GM12878 (cell line): Measurements from ENCODE around the gene FAM217B. TPM values are rescaled to one million over a fixed set of nuclear protein-coding genes. Genes with fewer than 3 reads are reported as not detected.

Experiments used
- ATAC-seq: fragments of 200-7000 bp; cut with Tn5 transposase; 3 replicates; pipeline ENCODE4 v1.9.1; 2020; ENCODE audit warnings: mild to moderate bottlenecking, moderate library complexity
- BruUV-seq: library from RNA; stranded (reverse); fragments of 400-500 nt; replicated peaks from 2 replicates; lab custom pipeline; 2021; lab: Mats Ljungman, UMichigan
- CTCF ChIA-PET: fragments of 300-600 bp; sonication (Branson Sonifier 250); formaldehyde crosslinking; extraction: SDS; loops from one replicate; lab custom pipeline; 2021; ENCODE audit warnings: inconsistent platforms; lab: Yijun Ruan, JAX
- POLR2A ChIA-PET: fragments of 350-600 bp; formaldehyde crosslinking; extraction: SDS; loops from one replicate; lab custom pipeline; 2021; ENCODE audit warnings: inconsistent platforms; lab: Charles Lee
- RAD21 ChIA-PET: fragments of 300-600 bp; sonication (Branson Sonifier 250); formaldehyde crosslinking; loops from one replicate; lab custom pipeline; 2023; ENCODE audit warnings: antibody characterized with exemption; ENCODE audit not compliant: unreplicated experiment; lab: Charles Lee
- SMC1A ChIA-PET: fragments of 300-600 bp; sonication (Branson Sonifier 250); formaldehyde crosslinking; loops from one replicate; lab custom pipeline; 2023; ENCODE audit not compliant: unreplicated experiment, uncharacterized antibody; lab: Charles Lee
- DNase-seq: peaks from one replicate; pipeline ENCODE4 v3.0.0-alpha.2; 2011; ENCODE audit warnings: low read depth, low spot score
- FAIRE-seq: peaks from 3 replicates; lab custom pipeline; 2011; peaks lifted over from hg19 to GRCh38; lab: Jason Lieb, UNC
- H2AFZ ChIP-seq: 2 replicates; pipeline ENCODE4 v1.6.0; 2011; ENCODE audit warnings: low read depth, low read length, control low read depth; ENCODE audit not compliant: control insufficient read depth
- H3K27ac ChIP-seq: 2 replicates; pipeline ENCODE4 v1.5.1; 2011; ENCODE audit warnings: control low read depth; ENCODE audit not compliant: control insufficient read depth, insufficient read depth
- H3K27me3 ChIP-seq, 2 experiments: replicated peaks in 1 of 2; 2 replicates each; pipeline versions ENCODE4 v1.6.0 to v1.6.1; 2011; ENCODE audit warnings: low read length in 1 of 2; ENCODE audit not compliant: control insufficient read depth in 2 of 2, insufficient read depth in 2 of 2
- H3K36me3 ChIP-seq, 2 experiments: 2 replicates each; pipeline ENCODE4 v1.5.1; 2011; ENCODE audit warnings: low read length in 1 of 2; ENCODE audit not compliant: control insufficient read depth in 2 of 2, insufficient read depth in 2 of 2
- H3K4me1 ChIP-seq: 2 replicates; pipeline ENCODE4 v1.6.1; 2011; ENCODE audit warnings: mild to moderate bottlenecking, low read length, moderate library complexity, mixed read lengths; ENCODE audit not compliant: control insufficient read depth, insufficient read depth
- H3K4me2 ChIP-seq: 2 replicates; pipeline ENCODE4 v1.6.0; 2011; ENCODE audit warnings: control low read depth; ENCODE audit not compliant: control insufficient read depth, insufficient read depth
- H3K4me3 ChIP-seq: fragments of 200-600 bp; sonication (generic); 2 replicates; pipeline ENCODE4 v1.5.1; 2016
- H3K79me2 ChIP-seq: 2 replicates; pipeline ENCODE4 v1.6.0; 2011; ENCODE audit warnings: low read length; ENCODE audit not compliant: control insufficient read depth, insufficient read depth
- H3K9ac ChIP-seq: 2 replicates; pipeline ENCODE4 v1.8.0; 2011; ENCODE audit warnings: low read length, control low read depth, mixed read lengths; ENCODE audit not compliant: control insufficient read depth, insufficient read depth
- H3K9me3 ChIP-seq: replicated peaks from 3 replicates; pipeline ENCODE4 v1.5.1; 2011; ENCODE audit warnings: mild to moderate bottlenecking, low read length; ENCODE audit not compliant: control insufficient read depth, insufficient read depth
- H4K20me1 ChIP-seq: 2 replicates; pipeline ENCODE4 v1.6.0; 2011; ENCODE audit not compliant: control insufficient read depth, insufficient read depth
- ASH2L ChIP-seq: fragments of 300-600, 200-600 bp; sonication (generic); IDR thresholded peaks from 2 replicates; pipeline ENCODE4 v1.6.1; 2017; ENCODE audit warnings: low read depth, mild to moderate bottlenecking, borderline replicate concordance
- CBFB ChIP-seq: IDR thresholded peaks from 2 replicates; pipeline ENCODE4 v1.6.1; 2016; ENCODE audit warnings: antibody characterized with exemption, low read depth
- IKZF1 ChIP-seq: fragments of 450-650 bp; conservative IDR thresholded peaks from 2 replicates; pipeline ENCODE4 v1.6.1; 2017; ENCODE audit warnings: antibody characterized with exemption, mild to moderate bottlenecking
- IRF3 ChIP-seq: fragments of 450-650 bp; IDR thresholded peaks from 2 replicates; pipeline ENCODE4 v1.6.1; 2014; ENCODE audit warnings: mild to moderate bottlenecking
- KDM1A ChIP-seq: fragments of 200-600 bp; sonication (generic); IDR thresholded peaks from 2 replicates; pipeline ENCODE4 v1.6.1; 2016; ENCODE audit warnings: borderline replicate concordance
- MEF2A ChIP-seq: IDR thresholded peaks from 2 replicates; pipeline ENCODE4 v1.6.1; 2011; ENCODE audit warnings: low read depth, mild to moderate bottlenecking, low read length, moderate library complexity; ENCODE audit not compliant: insufficient read depth
- NRF1 ChIP-seq: conservative IDR thresholded peaks from 2 replicates; pipeline ENCODE4 v1.6.1; 2011; ENCODE audit warnings: mild to moderate bottlenecking, low read depth, low read length, improper control_type of control experiment
- POLR2AphosphoS5 ChIP-seq: IDR thresholded peaks from 2 replicates; pipeline ENCODE4 v1.6.1; 2011; ENCODE audit warnings: mild to moderate bottlenecking, low read length, inconsistent platforms
- RUNX3 ChIP-seq: IDR thresholded peaks from 2 replicates; pipeline ENCODE4 v1.6.1; 2012; ENCODE audit warnings: low read length, inconsistent platforms
- SIX5 ChIP-seq: IDR thresholded peaks from 2 replicates; pipeline ENCODE4 v1.6.1; 2011; ENCODE audit warnings: mild to moderate bottlenecking, low read depth, low read length, moderate library complexity; ENCODE audit not compliant: severe bottlenecking
- SUPT20H ChIP-seq: IDR thresholded peaks from 2 replicates; pipeline ENCODE4 v1.6.1; 2011; ENCODE audit warnings: low read depth, mild to moderate bottlenecking, low read length, moderate library complexity, borderline replicate concordance; ENCODE audit not compliant: control insufficient read depth
- WGBS: methylation state at CpG from one replicate; pipeline ENCODE4 v1.1.6; 2016; ENCODE audit warnings: low lambda C conversion rate; ENCODE audit not compliant: insufficient replicate concordance, insufficient coverage; ENCODE audit errors: missing lambda C conversion rate; 5-methylcytosine and 5-hydroxymethylcytosine counted together
- in situ Hi-C: fragments of 300-500 bp; cut with MboI; formaldehyde crosslinking; loops from 9 replicates; pipeline ENCODE4 v1.14.3; 2018; ENCODE audit warnings: mixed read lengths
- intact Hi-C: fragments of 100-400 bp; cut with micrococcal nuclease; formaldehyde crosslinking; loops from one replicate; pipeline ENCODE4 v1.14.2; 2022; ENCODE audit not compliant: unreplicated experiment
- polyA plus RNA-seq, 11 experiments: library from polyadenylated mRNA; depleted of rRNA in 4 of 11; unstranded in 6 of 11; stranded (reverse) in 5 of 11; fragments of >200 nt; fragmentation: Nextera tagmentation in 4 of 11; fragmentation: Illumina TruSeq in 1 of 11; extraction: Ambion mirVana in 4 of 11; extraction: Trizol in 1 of 11; gene quantifications; 1 replicate in 1 of 11; 2 replicates in 10 of 11; pipeline versions ENCODE4 v1.2.1 to v1.2.3, GENCODE V29; 2011 to 2016; ENCODE audit warnings: inconsistent platforms in 2 of 11, missing spikeins in 2 of 11, low read depth in 1 of 11
- total RNA-seq, 4 experiments: library from RNA; depleted of rRNA in 3 of 4; stranded (reverse); fragments of >200 nt in 3 of 4; fragmentation: Illumina TruSeq in 1 of 4; extraction: Trizol in 1 of 4; gene quantifications; 2 replicates each; pipeline versions ENCODE4 v1.2.1 to v1.2.3, GENCODE V29; 2013 to 2021
- TF ChIP-seq, protein P1 (sequence below): fragments of 150-350 bp; IDR thresholded peaks from 2 replicates; pipeline ENCODE4 v1.6.1; 2016; ENCODE audit warnings: low read depth, low read length
- TF ChIP-seq, protein P2 (sequence below): fragments of 450-650 bp; IDR thresholded peaks from 2 replicates; pipeline ENCODE4 v1.6.1; 2017; ENCODE audit warnings: mild to moderate bottlenecking
- TF ChIP-seq, protein P3 (sequence below): fragments of 450-650 bp; IDR thresholded peaks from 2 replicates; pipeline ENCODE4 v1.6.1; 2017; ENCODE audit warnings: borderline replicate concordance
- TF ChIP-seq, protein P4 (sequence below): IDR thresholded peaks from 2 replicates; pipeline ENCODE4 v1.6.1; 2011; ENCODE audit warnings: low read depth, mild to moderate bottlenecking, low read length, moderate library complexity, borderline replicate concordance; ENCODE audit errors: extremely low read depth

FAM217B gene
- total and polyA plus RNA-seq, 10 of the 15 experiments (the other 5 are each of a cell fraction or from before 2014, with no cell fraction given) = 6.3 to 18.3 (median 10.6) TPM

- ATAC-seq = no peak
- RAD21 ChIA-PET = no interaction called here
- SMC1A ChIA-PET = interaction anchor here (0.6 to 1.6 kb wide), 2 partner anchors 12 to 43 kb away, joined by 3 read pairs; no protein-coding TSS in a partner anchor
- H3K27me3 ChIP-seq = no peaks in the 10 kb centered on the region
- H3K4me2 ChIP-seq = no peak overlapping the region
- CTCF ChIA-PET = interaction anchor here (0.6 to 1.3 kb wide), 2 partner anchors 48 to 265 kb away, joined by 3 to 4 read pairs; no protein-coding TSS in a partner anchor
- intact Hi-C loops = no loop called here
- FAIRE-seq = no peak
- TF ChIP-seq KDM1A (no peak), IRF3 (no peak), ASH2L (no peak), IKZF1 (no peak), MEF2A (no peak), SIX5 (no peak), NRF1 (no peak), CBFB (no peak), SUPT20H (no peak), RUNX3 (no peak), POLR2AphosphoS5 (no peak)
- TF ChIP-seq, protein P1, sequence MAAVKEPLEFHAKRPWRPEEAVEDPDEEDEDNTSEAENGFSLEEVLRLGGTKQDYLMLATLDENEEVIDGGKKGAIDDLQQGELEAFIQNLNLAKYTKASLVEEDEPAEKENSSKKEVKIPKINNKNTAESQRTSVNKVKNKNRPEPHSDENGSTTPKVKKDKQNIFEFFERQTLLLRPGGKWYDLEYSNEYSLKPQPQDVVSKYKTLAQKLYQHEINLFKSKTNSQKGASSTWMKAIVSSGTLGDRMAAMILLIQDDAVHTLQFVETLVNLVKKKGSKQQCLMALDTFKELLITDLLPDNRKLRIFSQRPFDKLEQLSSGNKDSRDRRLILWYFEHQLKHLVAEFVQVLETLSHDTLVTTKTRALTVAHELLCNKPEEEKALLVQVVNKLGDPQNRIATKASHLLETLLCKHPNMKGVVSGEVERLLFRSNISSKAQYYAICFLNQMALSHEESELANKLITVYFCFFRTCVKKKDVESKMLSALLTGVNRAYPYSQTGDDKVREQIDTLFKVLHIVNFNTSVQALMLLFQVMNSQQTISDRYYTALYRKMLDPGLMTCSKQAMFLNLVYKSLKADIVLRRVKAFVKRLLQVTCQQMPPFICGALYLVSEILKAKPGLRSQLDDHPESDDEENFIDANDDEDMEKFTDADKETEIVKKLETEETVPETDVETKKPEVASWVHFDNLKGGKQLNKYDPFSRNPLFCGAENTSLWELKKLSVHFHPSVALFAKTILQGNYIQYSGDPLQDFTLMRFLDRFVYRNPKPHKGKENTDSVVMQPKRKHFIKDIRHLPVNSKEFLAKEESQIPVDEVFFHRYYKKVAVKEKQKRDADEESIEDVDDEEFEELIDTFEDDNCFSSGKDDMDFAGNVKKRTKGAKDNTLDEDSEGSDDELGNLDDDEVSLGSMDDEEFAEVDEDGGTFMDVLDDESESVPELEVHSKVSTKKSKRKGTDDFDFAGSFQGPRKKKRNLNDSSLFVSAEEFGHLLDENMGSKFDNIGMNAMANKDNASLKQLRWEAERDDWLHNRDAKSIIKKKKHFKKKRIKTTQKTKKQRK = no peak
- TF ChIP-seq, protein P2, sequence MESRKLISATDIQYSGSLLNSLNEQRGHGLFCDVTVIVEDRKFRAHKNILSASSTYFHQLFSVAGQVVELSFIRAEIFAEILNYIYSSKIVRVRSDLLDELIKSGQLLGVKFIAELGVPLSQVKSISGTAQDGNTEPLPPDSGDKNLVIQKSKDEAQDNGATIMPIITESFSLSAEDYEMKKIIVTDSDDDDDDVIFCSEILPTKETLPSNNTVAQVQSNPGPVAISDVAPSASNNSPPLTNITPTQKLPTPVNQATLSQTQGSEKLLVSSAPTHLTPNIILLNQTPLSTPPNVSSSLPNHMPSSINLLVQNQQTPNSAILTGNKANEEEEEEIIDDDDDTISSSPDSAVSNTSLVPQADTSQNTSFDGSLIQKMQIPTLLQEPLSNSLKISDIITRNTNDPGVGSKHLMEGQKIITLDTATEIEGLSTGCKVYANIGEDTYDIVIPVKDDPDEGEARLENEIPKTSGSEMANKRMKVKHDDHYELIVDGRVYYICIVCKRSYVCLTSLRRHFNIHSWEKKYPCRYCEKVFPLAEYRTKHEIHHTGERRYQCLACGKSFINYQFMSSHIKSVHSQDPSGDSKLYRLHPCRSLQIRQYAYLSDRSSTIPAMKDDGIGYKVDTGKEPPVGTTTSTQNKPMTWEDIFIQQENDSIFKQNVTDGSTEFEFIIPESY = no peak
- TF ChIP-seq, protein P3, sequence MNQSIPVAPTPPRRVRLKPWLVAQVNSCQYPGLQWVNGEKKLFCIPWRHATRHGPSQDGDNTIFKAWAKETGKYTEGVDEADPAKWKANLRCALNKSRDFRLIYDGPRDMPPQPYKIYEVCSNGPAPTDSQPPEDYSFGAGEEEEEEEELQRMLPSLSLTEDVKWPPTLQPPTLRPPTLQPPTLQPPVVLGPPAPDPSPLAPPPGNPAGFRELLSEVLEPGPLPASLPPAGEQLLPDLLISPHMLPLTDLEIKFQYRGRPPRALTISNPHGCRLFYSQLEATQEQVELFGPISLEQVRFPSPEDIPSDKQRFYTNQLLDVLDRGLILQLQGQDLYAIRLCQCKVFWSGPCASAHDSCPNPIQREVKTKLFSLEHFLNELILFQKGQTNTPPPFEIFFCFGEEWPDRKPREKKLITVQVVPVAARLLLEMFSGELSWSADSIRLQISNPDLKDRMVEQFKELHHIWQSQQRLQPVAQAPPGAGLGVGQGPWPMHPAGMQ = no peak
- TF ChIP-seq, protein P4, sequence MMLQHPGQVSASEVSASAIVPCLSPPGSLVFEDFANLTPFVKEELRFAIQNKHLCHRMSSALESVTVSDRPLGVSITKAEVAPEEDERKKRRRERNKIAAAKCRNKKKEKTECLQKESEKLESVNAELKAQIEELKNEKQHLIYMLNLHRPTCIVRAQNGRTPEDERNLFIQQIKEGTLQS = no peak
- TF ChIP-seq, all 136 proteins: peak for 0
- H4K20me1 ChIP-seq = no peaks in the 10 kb centered on the region
- H3K27ac ChIP-seq = no peak overlapping the region
- no peak overlapping the region for H3K9ac ChIP-seq
- no peak for DNase-seq
- BruUV-seq = no TSS peak
- H3K4me3 ChIP-seq = no peak overlapping the region
- POLR2A ChIA-PET = no interaction called here
- WGBS = 0% methylated on average over 2 of the region's 2 CpGs
- H3K36me3 ChIP-seq = no peaks in the 10 kb centered on the region
- no peaks in the 10 kb centered on the region for H3K79me2 ChIP-seq
- in situ Hi-C loops = no loop called here
- no peak overlapping the region for H2AFZ ChIP-seq
- H3K4me1 ChIP-seq = no peaks in the 10 kb centered on the region
- no peaks in the 10 kb centered on the region for H3K9me3 ChIP-seq
Measured at GRCh38 chr20:59997896-59998295, 57.7 kb downstream of the FAM217B start.
